GM11168 (cell line): ENCODE results near the gene ASAP2.
"Not testable (repeated sequence)": the region's sequence is repeated elsewhere in the genome, so short reads cannot be mapped to it uniquely, and the experiment has no call there.

Experiments used
- in situ Hi-C: fragments of 300-500 bp; cut with MboI; formaldehyde crosslinking; loops from one replicate; pipeline ENCODE4 v1.12.0; 2022; ENCODE audit warnings: low sequenced_read_pairs; ENCODE audit not compliant: unreplicated experiment

ASAP2 gene

DNA sequence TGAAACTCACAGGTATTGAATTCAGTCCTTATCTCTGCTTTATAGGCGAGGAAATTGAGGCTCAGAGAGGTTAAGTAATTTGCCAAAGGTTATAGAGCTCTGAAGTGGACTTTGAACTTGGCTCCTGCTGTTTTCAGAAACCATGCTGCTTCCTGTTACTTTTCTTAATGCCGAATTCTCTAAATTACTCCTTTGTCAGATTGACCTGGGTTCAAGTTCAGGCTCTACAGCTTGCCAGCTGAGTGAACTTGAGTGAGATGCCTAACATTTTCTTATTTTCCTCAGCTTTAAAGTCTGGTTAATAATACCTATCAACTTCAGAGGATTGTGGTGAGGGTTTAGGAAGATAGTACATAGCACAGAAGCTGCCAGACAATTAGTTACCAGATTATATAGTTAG lies 3.4 kb downstream of the ASAP2 start:
- in situ Hi-C loops = no loop called here

DNA sequence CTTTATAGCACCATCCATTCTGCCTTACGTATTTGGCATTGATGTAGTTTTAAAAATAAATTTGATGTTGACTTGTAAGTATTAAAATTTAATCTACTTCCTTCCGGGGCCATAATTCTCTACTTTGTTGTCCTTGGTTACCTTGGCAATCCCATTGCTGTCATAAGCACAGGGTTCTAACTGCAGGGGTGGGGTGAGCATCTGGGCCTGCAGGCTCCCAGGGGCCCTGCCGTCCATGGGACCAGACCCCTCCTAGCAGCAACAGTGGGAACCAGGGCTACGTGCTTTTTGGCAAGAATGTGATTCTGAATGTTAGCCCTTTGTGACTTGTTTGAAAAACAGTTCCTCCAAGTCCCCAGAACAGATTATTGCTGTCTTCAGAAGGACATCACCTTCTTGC lies 4.9 kb downstream of the ASAP2 start:
- in situ Hi-C loops = no loop called here

DNA sequence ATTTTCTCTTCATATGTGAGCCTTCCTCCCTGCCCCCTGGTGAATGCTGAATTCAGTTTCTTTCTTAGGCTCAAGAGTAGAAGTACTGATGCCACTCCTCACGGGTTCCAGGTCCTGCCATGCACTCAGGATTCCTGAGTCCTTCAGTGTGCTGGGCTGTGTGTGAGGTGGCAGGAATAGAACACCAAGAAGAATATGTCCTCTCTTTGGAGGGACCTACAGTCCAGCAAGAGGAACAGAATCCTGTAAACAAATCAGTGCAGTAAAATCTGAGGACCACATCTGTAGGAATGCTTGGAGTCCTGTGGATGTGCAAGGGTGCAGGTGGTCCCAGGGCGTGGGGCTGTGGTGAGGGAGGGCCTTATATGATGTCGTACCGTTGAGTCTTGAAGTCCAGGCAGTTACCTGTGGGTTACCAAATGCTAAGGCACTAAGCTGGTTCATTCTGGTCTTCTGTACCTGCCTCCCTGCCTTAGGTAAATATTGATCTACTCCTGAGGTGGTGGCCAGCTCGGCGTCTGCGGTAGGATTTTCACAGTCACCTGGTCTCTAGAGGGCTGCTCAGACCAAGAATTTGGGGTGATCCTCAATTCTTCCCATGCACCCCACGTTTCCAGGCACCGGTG lies 5.5 kb downstream of the ASAP2 start:
- in situ Hi-C loops = no loop called here

DNA sequence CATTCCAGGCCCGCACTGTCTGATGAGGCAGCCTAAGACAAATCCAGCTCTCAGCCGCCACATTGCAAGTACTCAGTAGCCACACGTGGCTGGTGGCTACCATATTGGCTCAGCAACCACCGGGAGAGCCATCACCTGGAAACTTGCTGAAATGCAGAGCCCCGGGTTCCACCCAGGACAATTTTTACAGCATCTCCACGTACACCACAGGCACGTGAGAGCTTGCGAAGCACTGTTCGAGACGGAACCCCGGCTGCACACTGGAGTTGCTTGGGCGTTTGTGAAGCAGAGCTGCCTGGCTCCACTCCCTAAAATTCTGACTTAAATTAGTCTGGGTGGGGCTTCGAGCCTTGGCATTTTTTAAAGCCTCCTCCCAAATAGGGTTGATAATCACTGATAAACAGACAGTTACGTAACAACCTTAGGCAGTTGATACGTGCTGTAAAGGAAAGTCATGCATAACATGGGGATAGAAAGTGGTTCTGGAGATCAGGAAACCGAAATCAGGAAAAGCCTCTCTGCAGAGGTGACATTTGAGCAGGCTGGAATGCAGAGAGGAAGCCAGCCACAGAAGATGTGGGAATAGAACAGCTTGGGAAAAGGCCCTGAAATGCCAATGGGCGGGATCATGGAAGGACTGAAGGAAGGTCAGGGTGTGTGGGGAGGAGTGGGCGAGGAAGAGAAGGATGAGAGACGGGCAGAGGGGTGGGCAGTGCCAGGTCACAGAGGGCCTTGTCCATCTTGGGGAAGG lies 6.2 kb downstream of the ASAP2 start:
- in situ Hi-C loops = no loop called here

DNA sequence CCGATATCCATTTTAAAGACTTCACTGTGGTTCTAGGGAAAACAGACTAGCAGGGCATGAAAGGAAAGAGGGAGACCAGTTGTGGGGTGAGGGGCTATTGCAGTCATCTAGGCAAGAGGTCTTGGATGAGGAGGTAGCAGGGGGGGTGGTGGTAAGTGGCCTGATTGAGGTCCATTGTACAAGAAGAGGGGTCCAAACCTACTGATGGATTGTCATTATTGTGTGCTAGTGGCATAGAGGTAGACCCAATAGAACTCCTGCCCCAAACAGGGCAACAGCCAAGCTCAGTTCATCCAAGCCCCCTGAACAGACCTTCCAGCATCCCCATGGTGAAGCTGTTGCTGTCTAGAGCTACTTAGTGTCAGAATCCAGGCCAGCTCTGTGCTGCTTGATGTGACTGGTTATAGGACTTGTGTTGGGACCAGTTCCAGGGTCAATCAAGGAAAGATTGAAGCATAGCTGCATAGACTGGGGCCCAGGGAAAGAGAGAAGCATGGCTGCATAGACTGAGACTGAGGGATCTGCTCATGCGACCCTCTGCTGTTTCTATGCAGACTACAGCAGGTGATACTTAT lies 7.0 kb downstream of the ASAP2 start:
- in situ Hi-C loops = no loop called here

DNA sequence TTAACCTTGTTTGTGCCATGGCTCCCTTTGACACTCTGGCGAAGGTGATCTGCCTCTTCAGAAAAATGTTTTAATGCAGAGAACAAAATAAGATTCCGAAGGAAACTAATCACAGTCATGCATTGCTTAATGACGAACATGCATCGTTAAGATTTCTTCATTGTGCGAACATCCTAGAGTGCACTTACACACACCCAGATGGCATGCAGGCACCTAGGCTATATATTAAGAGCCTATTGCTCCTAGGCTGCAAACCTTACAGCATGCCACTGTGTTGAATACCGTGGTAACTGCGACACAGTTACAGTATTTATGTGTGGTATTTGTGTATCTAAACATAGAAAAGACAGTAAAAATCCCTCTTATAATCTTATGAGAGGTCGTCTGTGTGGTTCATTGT lies 8.3 kb downstream of the ASAP2 start:
- in situ Hi-C loops = no loop called here

DNA sequence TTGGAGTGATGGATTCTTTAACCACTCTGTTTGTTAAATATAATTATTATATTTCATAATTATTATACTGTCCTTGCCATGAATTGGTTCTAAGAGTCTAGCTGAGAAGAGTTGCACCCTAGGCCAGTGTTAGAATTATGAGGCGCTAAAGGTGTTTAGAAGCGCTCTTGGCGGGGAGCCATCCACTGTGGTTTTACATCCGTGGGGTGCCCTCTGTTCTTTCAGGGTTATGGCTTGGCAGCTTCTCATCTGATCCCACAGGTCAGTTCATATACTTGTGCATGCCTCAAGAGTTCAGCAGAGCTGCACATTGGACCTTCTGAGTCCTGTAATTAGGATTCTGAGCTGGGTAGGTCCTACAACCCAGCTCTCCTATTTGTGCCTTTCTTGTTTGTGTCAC lies 9.1 kb downstream of the ASAP2 start:
- in situ Hi-C loops = no loop called here

DNA sequence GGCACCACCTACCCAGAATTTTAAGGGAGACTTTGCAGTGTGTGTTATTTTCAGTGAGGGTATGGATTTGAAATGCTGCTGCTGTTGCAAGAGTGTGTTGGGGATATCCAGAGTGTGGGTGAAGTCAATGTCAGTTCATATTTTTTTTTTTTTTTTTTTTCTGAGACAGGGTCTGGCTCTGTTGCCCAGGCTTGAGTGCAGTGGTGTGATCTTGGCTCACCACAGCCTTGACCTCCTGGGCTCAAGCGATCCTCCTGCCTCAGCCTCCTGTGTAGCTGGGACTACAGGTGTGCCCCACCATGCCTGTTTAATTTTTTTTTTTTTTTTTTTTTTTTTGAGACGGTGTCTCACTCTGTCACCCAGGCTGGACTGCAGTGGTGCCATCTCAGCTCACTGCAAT lies 9.5 kb downstream of the ASAP2 start:
- in situ Hi-C loops = not testable (repeated sequence)

DNA sequence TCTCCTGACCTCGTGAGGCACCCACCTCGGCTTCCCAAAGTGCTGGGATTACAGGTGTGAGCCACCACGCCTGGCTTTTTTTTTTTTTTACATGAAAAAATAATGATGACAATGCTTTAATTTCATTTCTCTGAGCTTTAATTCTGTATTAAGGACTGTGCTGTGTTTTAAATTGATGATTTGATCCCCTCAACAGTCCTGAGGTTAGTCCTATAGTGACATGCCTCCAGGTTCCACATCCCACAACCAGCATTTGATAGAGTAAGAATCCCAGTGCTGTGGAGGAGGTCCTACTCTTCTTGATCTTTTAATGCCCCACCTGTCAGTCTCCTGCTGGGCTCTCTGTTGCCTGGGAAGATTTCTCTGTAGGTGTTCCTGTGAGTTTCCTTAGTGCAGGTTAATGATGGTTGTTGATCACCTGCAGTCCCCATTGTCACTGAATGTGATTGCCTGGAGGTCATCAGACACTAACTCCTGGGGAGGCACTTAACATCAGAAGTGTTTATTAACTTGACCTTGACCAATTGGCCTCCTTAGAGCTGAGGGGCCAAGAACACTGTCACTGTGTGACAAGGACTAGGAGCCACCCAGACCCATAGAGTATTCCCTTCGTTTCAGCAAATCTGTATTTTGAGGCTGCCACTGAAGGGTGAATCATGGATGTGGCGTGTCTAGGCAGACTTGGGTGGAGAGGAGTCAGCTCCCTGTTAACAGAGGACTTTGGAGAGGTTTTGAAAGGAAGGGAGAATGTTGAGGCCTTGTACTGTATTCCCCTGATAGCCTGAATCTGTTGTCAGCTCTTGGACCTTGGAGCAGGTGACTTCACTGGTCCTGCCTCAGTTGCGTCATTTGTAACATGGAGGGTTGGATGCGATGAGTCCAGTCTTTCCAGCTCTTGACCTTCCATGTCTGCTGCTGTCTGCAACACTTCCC lies 11.5 kb downstream of the ASAP2 start:
- in situ Hi-C loops = no loop called here

DNA sequence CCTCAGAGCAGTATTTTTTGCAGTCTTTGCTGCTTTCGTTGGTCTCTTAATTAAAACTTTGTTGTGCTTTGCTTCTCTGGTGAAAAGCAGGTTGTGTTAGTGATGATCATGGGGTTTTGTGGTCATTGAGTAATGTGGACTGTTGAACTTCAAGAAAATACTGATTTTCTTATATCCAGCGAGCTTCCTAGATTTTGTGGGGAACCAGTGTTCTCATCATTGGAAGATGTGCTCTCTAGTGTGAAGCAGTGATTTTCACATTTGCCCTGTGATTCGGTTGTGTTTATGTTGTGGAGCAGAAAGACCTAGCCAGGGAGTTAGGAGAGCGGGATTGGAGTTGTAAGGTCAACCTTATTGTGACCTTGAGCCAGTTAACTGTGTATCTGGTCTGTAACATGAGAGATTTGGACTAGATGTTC lies 12.4 kb downstream of the ASAP2 start:
- in situ Hi-C loops = no loop called here

DNA sequence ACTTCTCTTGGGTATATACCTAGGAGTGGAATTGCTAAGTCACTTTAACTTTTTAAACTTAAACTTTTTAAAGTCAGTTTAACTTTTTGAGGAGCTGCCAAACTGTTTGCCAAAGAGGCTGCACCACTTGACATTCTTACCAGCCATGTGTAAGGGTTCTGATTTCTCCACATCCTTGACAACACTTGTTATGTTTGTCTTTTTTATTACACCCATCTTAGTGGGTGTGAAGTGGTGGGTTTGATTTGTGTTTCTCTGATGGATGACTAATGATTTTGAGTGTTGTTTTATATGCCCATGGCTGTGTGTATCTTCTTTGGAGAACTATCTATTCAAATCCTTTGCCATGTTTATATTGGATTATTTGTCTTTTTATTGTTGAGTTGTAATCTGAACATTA lies 13.6 kb downstream of the ASAP2 start:
- in situ Hi-C loops = no loop called here

DNA sequence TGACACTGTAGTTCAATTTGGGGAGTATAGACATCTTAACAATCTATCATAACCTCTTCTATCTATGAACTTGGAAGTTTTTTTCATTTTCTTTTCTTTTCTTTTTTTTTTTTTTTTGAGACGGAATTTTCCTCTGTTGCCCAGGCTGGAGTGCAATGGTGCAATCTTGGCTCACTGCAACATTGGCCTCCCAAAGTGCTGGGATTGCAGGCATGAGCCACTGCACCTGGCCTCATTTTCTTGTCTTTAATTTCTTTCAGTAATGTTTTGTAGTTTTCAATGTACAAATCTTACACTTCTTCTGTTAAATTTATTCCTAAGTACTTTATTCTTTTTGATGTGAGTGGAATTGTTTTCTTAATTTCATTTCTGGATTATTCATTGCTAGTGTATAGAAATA lies 14.6 kb downstream of the ASAP2 start:
- in situ Hi-C loops = no loop called here

DNA sequence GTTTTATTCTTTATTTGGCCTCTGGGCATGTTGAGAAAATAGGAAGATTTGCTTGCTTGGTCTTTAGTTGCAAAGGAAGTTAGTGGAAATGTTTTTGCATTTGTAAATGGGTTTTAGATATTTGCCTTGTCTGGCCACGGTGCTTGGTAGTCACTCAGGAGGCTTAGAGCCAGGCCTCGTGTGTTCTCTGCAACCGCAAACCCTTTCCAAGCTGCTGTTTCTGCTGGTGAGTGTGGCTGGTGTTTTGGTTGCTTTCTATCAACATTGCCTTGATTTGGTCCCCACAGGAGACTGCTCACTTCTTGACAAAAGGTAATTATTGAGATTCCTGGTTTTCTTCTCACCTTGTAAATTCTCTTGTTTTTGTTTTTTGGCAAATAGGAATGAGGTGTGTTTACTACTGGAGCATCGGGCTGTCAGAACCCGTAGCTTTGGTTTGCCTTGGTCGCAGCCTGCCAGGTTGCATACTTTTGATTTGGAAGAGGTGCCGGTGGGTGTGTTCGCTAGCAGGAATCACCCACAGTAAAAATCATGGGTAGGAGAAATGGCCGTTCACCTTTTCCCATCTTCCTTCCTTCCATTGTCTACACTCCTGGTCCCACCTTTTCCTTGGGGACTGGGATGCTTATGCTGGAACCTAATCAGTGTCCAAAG lies 15.8 kb downstream of the ASAP2 start:
- in situ Hi-C loops = no loop called here

DNA sequence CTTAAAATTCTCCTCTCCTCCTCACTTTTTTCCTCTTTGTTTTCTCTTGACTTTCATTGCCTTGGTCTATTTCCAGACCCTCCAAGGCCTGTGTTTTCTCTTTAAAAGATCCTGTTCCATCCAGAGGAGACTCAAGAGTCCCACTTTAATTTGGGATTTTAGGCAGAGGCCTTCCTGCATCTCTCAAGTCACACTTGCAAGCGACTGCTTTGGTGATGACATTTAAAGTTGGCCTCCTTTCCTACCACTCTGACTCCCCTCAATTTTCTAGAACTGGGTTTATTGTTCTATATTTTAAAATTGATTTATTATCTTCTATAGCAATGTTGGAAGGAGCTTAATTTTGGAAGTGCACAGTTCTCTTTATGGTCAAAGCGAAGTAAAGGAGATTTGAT lies 16.3 kb downstream of the ASAP2 start:
- in situ Hi-C loops = no loop called here

DNA sequence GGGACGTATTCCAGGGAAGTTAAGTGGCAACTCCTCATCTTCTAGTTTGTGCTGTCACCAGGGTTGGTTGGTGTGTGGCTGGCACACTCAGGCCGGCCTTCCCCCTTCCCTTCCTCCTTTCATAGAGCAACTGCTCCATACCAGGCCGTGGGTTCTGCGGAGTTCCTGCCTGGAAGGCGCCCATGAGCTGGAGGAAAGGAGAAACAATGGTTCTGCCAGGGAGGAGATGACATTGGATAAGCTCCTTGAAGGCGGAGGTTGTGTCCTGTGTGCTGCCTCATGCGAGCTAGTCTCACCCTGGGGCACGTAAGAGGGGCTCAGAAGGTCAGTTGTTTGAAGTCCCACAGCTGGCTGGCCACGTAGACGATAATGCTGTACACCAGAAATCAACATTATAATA lies 19.2 kb downstream of the ASAP2 start:
- in situ Hi-C loops = no loop called here

DNA sequence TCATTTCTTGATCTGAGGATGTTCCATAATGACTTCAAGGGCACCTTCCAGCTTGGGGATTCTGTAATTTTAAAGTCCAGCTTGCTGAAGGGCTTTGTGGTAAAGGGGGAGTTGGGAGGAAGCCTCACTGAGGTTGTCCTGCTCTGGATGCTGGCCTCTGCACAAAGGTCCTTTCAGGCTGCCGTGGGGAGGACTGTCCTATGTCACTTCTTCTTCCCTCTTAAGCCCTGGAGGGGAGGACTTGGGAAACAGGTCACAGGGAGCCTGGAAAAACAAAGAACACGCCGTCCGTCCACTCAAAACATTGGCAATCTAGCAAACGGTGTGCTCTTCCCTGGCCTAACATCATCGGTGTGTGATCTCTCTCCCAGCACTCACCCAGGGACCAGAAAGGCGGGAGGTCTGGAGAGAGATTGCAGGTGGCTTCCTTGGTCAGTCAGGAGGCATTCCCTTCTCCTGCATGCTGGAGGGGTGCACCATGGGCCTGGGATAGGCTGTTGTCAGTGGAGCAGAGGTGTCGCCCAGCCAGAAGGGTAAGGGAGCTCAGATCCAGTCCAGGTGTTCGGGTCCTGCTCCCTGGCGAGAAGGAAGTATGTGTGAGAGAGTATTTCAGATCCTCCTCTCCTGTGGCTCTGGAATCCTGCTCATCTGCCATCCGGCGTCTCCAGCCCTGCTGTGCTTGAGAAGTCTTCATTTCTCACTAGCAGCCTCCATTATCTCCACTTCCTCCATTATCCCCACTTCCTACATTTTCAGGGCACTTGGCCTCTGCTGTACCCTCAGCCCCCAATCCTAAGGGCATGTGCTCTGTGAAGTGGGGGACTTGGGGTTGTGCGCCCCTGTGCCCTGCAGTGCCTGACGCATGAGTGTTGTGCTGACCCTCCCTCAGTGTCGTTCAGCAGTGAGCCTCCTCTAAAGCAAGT lies 20.1 kb downstream of the ASAP2 start:
- in situ Hi-C loops = no loop called here

DNA sequence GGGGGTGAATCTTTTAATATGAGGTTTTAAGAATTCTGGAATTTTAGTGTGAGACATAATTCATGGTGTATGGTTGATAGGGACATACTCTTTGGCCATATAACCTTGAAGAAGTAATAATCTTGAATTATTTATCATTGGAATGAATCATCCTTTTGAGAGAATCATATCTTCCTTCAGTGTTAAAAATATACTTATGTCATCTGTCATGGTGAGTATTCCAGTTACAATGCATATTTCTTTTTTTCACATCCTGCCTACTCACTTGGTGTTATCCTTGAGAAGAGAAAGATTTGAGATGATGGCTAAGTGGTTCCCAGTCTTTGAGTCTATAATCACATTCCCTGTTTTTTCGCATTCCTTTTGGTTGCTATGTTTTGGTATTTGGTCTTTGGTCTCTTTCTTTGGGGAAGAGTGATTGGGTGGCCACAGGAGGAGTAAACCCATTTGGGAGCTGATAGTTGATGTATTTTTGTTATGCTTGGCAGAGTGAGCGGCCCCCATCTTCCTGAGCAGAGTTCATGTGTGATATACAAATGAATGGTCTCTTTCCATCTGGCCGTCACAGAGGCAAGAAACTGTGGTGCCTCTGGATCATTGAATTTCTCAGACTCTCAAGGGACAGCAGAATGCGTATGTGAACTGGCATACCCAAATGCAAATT lies 21.6 kb downstream of the ASAP2 start:
- in situ Hi-C loops = no loop called here

DNA sequence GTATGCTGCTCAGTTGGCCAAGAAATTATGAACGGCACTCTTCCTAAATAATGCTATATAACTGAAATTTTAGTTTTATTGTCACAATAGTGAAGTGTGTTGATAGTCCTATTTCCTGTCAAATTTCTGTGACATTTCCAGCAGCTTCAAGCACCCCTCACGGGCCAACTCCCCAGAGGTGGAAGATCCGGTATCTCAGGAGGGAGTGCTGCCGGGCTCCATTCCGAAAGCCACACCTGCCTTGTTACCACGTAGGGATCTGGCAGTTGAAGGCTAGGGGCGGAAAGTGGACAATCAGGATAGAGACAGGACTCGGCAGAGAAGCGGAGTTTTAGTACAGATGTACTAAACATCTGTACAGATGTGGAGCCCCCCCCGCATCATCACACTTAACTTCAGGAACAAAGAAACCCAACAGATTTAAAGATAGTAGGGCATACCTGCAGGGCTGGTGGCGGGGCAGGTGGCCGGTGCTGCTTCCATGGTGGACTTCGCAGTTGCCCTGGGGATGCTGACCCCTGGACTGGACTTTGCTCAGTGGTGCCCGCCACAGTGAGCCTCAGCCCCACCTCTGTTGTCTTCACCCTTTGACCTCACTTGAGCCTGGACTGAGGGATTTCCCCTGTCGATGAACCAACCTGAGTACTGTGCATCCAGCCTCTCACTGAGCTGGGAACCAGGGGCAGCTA lies 22.3 kb downstream of the ASAP2 start:
- in situ Hi-C loops = no loop called here
